Fibroblast of skin of right biceps (primary cell): ENCODE results near the gene TARBP2.
A peak's percentile ranks its signal among the peaks of the same experiment; 100 is the strongest.

Experiments used
- DNase-seq: peaks from one replicate; pipeline ENCODE4 v3.0.0-alpha.2; 2013

Gene TARBP2, protein sequence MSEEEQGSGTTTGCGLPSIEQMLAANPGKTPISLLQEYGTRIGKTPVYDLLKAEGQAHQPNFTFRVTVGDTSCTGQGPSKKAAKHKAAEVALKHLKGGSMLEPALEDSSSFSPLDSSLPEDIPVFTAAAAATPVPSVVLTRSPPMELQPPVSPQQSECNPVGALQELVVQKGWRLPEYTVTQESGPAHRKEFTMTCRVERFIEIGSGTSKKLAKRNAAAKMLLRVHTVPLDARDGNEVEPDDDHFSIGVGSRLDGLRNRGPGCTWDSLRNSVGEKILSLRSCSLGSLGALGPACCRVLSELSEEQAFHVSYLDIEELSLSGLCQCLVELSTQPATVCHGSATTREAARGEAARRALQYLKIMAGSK

GRCh38 chr12:53500776-53501614 lies at the start of gene TARBP2:
TARBP2 (plus strand) TSS chr12:53501283; CDS start chr12:53501409, 126 bp downstream.
- peak; percentile 100 for DNase-seq

DNA sequence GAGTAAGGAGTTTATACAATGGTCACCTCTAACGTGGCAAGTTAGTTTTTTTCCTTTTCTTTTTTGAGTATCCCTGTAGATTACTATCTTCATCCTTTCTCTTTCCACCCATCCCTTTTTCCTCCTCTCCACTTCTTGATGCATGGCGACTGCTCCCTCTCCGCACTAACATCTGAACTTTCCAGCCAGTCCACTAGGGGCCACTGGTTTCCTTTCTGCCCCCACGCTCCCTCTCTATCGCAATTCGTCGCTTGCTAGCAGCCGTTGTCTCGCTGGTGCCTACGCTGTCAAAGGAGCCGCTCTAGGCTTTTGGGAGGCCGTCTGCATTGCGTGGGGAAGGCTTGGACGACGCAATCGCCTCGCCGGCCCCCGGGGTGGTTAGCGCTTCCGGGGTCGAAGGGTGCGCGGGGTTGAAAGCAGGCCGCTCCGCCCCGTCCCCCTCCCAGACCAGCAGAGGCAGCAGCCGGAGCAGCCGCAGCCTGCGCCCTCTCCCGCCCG lies 49.4 kb upstream of the TARBP2 start, which contains the start of gene PCBP2:
Gene PCBP2 (plus strand): TSS at position 442 of the 498 bp plus-strand sequence. CDS start 2,699 bp downstream, outside the sequence.
- peak; percentile 100 for DNase-seq

- DNase-seq = peak; percentile 86
Measured at GRCh38 chr12:53452159-53453077, 48.7 kb upstream of the TARBP2 start.

- no peak for DNase-seq
Measured at GRCh38 chr12:53453953-53454640, 47.0 kb upstream of the TARBP2 start.

DNA sequence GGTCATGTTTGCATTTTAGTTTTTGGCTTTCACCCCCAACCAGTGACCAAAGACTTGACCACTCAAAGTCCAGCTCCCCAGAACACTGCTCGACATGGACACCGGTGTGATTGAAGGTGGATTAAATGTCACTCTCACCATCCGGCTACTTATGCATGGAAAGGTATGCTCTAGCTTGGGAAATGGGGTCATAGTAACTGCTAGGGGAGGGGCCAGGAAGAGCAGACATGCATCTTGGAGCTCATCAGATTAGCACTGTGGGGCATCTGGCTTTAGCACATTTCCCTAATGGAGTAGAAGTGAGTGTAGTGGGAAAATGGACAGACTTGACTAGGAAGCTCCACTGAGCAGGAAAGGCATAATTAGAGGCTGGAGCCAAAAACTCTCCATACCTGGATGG lies 46.4 kb upstream of the TARBP2 start:
- no peak for DNase-seq

GRCh38 chr12:53456654-53457366 lies 44.3 kb upstream of the TARBP2 start:
- no peak for DNase-seq

DNA sequence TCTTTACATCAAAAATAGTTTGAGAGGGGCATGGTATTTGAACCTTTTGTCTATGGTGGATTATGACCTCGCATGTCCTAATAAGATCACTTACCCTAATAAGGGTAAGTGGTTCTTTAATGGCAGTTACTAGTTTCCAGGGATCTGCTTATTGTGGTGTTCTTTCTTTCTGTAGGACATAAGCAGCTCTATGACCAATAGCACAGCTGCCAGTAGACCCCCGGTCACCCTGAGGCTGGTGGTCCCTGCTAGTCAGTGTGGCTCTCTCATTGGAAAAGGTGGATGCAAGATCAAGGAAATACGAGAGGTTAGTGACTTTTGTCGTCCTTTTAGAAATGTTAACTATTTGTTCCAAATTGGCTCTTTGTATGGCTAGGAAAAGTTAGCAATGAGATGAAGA lies 42.0 kb upstream of the TARBP2 start:
- DNase-seq = no peak

GRCh38 chr12:53461059-53461458 lies 40.0 kb upstream of the TARBP2 start:
- no peak for DNase-seq

DNA sequence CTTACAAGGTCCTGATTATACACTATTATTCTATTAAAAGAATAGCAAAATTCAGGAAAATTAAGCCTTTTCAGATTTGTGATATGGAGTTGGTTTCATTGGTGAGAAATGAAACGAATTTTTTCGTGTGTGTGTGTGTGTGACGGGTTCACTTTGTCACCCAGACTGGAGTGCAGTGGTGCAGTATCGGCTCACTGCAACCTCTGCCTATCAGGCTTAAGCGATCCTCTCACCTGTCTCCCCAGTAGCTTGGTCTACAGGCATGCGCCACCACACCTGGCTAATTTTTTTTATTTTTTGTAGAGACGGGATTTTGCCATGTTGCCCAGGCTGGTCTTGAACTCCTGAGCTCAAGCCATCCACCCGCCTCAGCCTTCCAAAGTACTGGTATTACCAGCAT lies 39.5 kb upstream of the TARBP2 start:
- DNase-seq = no peak

GRCh38 chr12:53462935-53463334 lies 38.1 kb upstream of the TARBP2 start:
- no peak for DNase-seq

DNA sequence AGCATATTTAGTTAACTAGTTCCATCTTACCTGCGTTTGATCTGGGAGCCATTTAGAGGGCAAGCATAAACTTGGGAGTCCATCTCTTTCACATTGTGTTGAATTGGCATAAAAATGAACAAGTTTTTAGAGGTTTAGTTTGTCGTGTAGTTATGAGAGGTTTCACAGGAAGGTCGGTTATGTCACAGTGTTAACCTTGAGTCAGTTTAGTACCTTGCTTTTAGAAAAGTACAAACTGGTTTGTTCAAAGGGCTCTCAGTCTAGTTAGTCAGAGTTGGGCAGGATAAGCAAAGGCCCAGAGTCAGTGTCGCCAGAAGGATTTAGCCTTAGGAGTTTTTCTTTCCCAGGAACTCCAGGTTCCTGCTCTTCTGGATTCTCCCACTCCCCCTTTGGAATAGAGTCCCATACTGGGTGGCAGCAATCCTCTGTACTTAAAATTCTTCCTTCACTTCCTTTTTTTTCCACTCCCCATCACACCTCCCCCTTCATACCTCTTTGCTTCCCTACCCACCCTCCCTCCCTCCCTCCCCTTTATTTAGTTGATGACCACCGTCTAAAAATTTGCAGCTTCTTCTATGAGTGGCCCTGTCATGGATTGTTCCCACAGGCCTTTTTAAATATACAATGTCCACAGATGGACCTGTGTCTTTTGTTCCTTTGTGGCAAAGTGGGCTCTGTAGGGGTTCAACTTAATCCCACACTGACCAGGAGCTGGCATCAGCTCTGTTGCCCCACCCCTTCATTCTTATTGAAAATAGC lies 37.1 kb upstream of the TARBP2 start:
- DNase-seq = no peak

DNA sequence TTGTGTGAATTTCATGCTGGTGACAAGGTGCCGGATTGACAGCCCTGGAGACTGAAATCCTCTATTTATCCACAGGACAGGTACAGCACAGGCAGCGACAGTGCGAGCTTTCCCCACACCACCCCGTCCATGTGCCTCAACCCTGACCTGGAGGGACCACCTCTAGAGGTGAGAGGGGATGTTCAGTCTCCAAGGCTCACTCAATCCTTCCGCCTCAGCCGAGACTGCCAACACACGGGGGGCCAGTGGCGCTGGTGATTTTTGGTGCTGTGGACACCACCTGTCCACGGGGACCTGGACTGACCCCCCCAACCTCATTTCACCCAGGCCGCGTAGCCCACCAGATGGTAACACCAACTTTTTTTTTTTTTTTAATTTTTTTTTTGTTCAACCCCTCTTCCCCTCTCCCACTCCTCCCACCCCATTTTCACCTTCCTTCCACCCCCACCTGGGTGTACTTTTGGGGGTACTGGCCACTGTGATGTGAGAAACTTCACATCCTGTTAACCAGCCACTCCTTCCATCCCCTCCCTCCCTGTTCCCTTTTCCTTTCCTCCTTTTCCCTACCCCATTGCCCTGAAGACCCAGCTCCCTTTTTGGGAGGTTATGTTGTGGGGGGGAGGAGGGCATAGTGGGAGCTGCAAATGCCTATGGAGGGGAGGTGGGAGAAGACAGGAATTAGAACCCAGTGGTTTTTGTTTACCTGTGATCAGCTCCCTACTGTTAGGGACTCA lies 36.2 kb upstream of the TARBP2 start:
- no peak for DNase-seq

- DNase-seq = no peak
Measured at GRCh38 chr12:53465679-53466078, 35.4 kb upstream of the TARBP2 start.

- no peak for DNase-seq
Measured at GRCh38 chr12:53466640-53467039, 34.4 kb upstream of the TARBP2 start.

- no peak for DNase-seq
Measured at GRCh38 chr12:53467082-53467481, 34.0 kb upstream of the TARBP2 start.

GRCh38 chr12:53467880-53468279 lies 33.2 kb upstream of the TARBP2 start:
- DNase-seq = no peak

DNA sequence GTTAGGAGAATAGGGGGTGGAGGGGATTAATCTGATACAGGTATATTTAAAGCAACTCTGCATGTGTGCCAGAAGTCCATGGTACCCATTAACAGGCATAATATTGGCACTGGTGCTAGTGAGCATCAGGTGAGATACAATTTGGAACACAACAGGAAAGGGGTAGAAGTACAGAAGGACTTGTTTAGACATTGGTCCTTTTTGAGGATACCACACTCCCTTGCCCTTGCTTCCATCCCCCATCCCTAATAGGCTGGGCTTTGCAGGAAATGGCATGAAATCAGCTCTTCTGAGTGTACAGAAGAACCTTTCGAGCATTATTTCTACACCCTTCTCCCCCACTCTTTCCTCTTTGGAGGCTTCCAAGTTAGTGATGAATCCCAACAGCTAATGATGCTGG lies 32.8 kb upstream of the TARBP2 start:
- DNase-seq = no peak

- no peak for DNase-seq
Measured at GRCh38 chr12:53472056-53472582, 29.0 kb upstream of the TARBP2 start.

GRCh38 chr12:53474077-53474476 lies 27.0 kb upstream of the TARBP2 start:
- DNase-seq = no peak

GRCh38 chr12:53474819-53475218 lies 26.3 kb upstream of the TARBP2 start:
- DNase-seq = no peak
